A673 (cell line): ENCODE measurements around the gene PPP1R1C.

Experiments used
- EZH2 ChIP-seq: fragments of 200-600 bp; sonication (generic); IDR thresholded peaks from 2 replicates; pipeline ENCODE4 v1.6.1; 2017; ENCODE audit warnings: borderline replicate concordance, low read depth, mild to moderate bottlenecking, mixed read lengths, antibody characterized with exemption, low read length; ENCODE audit not compliant: poor library complexity, severe bottlenecking
- TF ChIP-seq, protein P1 (sequence below): fragments of 300-800, 200-600 bp; sonication (generic); conservative IDR thresholded peaks from 2 replicates; pipeline ENCODE4 v1.5.1; 2017; ENCODE audit warnings: low read depth, mild to moderate bottlenecking, antibody characterized with exemption, low read length, moderate library complexity, mixed read lengths

DNA sequence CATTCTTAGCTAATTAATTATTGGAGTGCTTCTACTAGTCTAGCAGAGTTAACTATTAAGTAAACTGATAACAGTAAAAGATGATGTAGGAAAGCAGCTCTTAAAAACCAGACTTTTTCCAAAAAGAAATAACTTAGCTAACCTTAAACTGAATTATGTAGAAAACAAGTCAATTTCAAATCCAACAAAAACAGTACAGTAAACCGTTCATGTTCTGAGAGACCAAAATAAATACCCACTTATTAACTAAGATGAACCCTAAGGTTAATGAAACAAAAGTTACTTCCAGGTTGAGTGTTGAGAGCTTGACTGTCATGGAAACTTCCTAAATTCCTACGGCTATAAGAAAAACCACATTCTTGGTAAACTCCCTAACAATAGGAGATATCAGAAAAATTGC lies 181.2 kb downstream of the PPP1R1C start:
- TF ChIP-seq, protein P1, sequence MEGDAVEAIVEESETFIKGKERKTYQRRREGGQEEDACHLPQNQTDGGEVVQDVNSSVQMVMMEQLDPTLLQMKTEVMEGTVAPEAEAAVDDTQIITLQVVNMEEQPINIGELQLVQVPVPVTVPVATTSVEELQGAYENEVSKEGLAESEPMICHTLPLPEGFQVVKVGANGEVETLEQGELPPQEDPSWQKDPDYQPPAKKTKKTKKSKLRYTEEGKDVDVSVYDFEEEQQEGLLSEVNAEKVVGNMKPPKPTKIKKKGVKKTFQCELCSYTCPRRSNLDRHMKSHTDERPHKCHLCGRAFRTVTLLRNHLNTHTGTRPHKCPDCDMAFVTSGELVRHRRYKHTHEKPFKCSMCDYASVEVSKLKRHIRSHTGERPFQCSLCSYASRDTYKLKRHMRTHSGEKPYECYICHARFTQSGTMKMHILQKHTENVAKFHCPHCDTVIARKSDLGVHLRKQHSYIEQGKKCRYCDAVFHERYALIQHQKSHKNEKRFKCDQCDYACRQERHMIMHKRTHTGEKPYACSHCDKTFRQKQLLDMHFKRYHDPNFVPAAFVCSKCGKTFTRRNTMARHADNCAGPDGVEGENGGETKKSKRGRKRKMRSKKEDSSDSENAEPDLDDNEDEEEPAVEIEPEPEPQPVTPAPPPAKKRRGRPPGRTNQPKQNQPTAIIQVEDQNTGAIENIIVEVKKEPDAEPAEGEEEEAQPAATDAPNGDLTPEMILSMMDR = no peak
- TF ChIP-seq EZH2 = no peak
